ENCODE measurements around the gene HSPA14.

DNA sequence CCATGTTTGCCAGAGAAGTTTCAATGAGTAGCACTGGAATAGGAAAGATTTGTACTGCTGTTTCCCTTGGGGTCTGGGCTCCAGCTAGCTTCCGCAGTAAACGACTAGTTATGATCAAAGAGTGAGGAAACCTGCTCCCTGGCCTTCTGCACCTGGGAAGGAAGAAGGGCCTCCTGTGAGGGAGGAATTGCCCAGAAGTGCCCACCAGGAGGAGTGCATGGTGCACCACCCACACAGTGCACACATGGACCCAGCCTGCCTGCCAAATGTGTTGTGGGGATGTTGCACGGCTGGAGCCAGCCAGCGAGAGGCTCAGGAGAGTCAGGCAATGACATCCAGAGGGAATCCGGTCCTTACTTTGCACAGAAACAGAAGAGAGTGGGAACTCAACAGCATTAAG lies 36.4 kb upstream of the HSPA14 start:
- TF ChIP-seq, protein P1, sequence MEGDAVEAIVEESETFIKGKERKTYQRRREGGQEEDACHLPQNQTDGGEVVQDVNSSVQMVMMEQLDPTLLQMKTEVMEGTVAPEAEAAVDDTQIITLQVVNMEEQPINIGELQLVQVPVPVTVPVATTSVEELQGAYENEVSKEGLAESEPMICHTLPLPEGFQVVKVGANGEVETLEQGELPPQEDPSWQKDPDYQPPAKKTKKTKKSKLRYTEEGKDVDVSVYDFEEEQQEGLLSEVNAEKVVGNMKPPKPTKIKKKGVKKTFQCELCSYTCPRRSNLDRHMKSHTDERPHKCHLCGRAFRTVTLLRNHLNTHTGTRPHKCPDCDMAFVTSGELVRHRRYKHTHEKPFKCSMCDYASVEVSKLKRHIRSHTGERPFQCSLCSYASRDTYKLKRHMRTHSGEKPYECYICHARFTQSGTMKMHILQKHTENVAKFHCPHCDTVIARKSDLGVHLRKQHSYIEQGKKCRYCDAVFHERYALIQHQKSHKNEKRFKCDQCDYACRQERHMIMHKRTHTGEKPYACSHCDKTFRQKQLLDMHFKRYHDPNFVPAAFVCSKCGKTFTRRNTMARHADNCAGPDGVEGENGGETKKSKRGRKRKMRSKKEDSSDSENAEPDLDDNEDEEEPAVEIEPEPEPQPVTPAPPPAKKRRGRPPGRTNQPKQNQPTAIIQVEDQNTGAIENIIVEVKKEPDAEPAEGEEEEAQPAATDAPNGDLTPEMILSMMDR (IDR thresholded peaks at IDR 0.05; ENCODE audit: insufficient read depth, low read length, poor library complexity, severe bottlenecking): no peak
- TF ChIP-seq EZH2phosphoT487 (conservative IDR thresholded peaks at IDR 0.05; ENCODE audit: low read length): no peak

Measured in SU-DHL-6 (cell line).